Measurements from ENCODE around the gene PLCXD3.

- no peak for TF ChIP-seq REST (IDR thresholded peaks at IDR 0.05; ENCODE audit: low read depth)
- no peak for TF ChIP-seq RAD21 (IDR thresholded peaks at IDR 0.05; ENCODE audit: low read depth)
- no peak for TF ChIP-seq TAF1 (IDR thresholded peaks at IDR 0.05; ENCODE audit: low read depth)
- TF ChIP-seq TEAD4 (IDR thresholded peaks at IDR 0.05) = no peak
- TF ChIP-seq USF1 (IDR thresholded peaks at IDR 0.05) = no peak
- no peak for TF ChIP-seq YY1 (IDR thresholded peaks at IDR 0.05; ENCODE audit: low read depth)
- TF ChIP-seq MAX (IDR thresholded peaks at IDR 0.05) = no peak
- no peak for TF ChIP-seq CEBPB (IDR thresholded peaks at IDR 0.05)
- TF ChIP-seq TCF12 (IDR thresholded peaks at IDR 0.05; ENCODE audit: low read depth) = no peak
- TF ChIP-seq EP300 (IDR thresholded peaks at IDR 0.05; ENCODE audit: borderline replicate concordance) = no peak
- no peak for TF ChIP-seq FOXM1 (IDR thresholded peaks at IDR 0.05; ENCODE audit: borderline replicate concordance, low read depth)
- no peak for TF ChIP-seq ZBTB7A (IDR thresholded peaks at IDR 0.05; ENCODE audit: low read depth)
- TF ChIP-seq EGR1 (IDR thresholded peaks at IDR 0.05) = no peak
These were observed 224.2 kb downstream of the PLCXD3 start for GRCh38 chr5:41286165-41286564.
